Loucy (cell line): Measurements from ENCODE around the gene SMIM45.

ENCODE experiments used
- H2AFZ ChIP-seq: fragments of 200-600 bp; sonication (generic); 2 replicates; pipeline ENCODE4 v1.6.0; 2016; ENCODE audit warnings: antibody characterized with exemption, mild to moderate bottlenecking, low read length, moderate library complexity
- H3F3A ChIP-seq: fragments of 200-600 bp; 2 replicates; pipeline ENCODE4 v1.6.0; 2016; ENCODE audit warnings: antibody characterized with exemption, low read depth, mild to moderate bottlenecking
- H3K27me3 ChIP-seq: fragments of 200-600 bp; sonication (generic); 2 replicates; pipeline ENCODE4 v1.6.1; 2014; ENCODE audit warnings: low read length, mild to moderate bottlenecking; ENCODE audit not compliant: insufficient read depth, poor library complexity, severe bottlenecking
- H3K36me3 ChIP-seq: fragments of 200-600 bp; sonication (generic); 2 replicates; pipeline ENCODE4 v1.6.1; 2016; ENCODE audit warnings: low read length; ENCODE audit not compliant: insufficient read depth
- H3K4me1 ChIP-seq: fragments of 200-600 bp; sonication (generic); 2 replicates; pipeline ENCODE4 v1.5.1; 2014; ENCODE audit warnings: low read length, mild to moderate bottlenecking; ENCODE audit not compliant: insufficient read depth, poor library complexity, severe bottlenecking
- H3K4me2 ChIP-seq: fragments of 200-600 bp; sonication (generic); 2 replicates; pipeline ENCODE4 v1.6.0; 2014; ENCODE audit warnings: antibody characterized with exemption, low read length, low read depth, mild to moderate bottlenecking; ENCODE audit not compliant: poor library complexity, severe bottlenecking
- H3K4me3 ChIP-seq: fragments of 200-600 bp; sonication (generic); 2 replicates; pipeline ENCODE4 v1.5.1; 2014; ENCODE audit warnings: low read length, mild to moderate bottlenecking, mixed read lengths; ENCODE audit not compliant: poor library complexity, severe bottlenecking
- H3K79me2 ChIP-seq: fragments of 200-600 bp; sonication (generic); 2 replicates; pipeline ENCODE4 v1.6.1; 2014; ENCODE audit warnings: low read length; ENCODE audit not compliant: insufficient read depth
- H3K9ac ChIP-seq: fragments of 200-600 bp; sonication (generic); 2 replicates; pipeline ENCODE4 v1.6.0; 2014; ENCODE audit warnings: mild to moderate bottlenecking, low read depth, low read length, moderate library complexity; ENCODE audit not compliant: poor library complexity, severe bottlenecking
- H3K9me2 ChIP-seq: fragments of 200-600 bp; sonication (generic); replicated peaks from 2 replicates; pipeline ENCODE4 v1.6.1; 2016; ENCODE audit warnings: low read depth, low read length, mixed read lengths
- H3K9me3 ChIP-seq: fragments of 200-600 bp; sonication (generic); 2 replicates; pipeline ENCODE4 v1.6.1; 2014; ENCODE audit warnings: mild to moderate bottlenecking, antibody characterized with exemption, low read length, low read depth; ENCODE audit not compliant: insufficient read depth
- H4K20me1 ChIP-seq: fragments of 200-600 bp; sonication (generic); 2 replicates; pipeline ENCODE4 v1.6.0; 2014; ENCODE audit warnings: antibody characterized with exemption, low read length, mild to moderate bottlenecking; ENCODE audit not compliant: insufficient read depth, poor library complexity, severe bottlenecking
- EZH2phosphoT487 ChIP-seq: fragments of 200-600 bp; IDR thresholded peaks from 2 replicates; pipeline ENCODE4 v1.6.1; 2018; ENCODE audit warnings: antibody characterized with exemption, mild to moderate bottlenecking, moderate library complexity, borderline replicate concordance
- TF ChIP-seq, protein P1 (sequence below): fragments of 200-600 bp; sonication (generic); conservative IDR thresholded peaks from 2 replicates; pipeline ENCODE4 v1.5.1; 2014; ENCODE audit warnings: mild to moderate bottlenecking, antibody characterized with exemption, low read length

Gene SMIM45

DNA sequence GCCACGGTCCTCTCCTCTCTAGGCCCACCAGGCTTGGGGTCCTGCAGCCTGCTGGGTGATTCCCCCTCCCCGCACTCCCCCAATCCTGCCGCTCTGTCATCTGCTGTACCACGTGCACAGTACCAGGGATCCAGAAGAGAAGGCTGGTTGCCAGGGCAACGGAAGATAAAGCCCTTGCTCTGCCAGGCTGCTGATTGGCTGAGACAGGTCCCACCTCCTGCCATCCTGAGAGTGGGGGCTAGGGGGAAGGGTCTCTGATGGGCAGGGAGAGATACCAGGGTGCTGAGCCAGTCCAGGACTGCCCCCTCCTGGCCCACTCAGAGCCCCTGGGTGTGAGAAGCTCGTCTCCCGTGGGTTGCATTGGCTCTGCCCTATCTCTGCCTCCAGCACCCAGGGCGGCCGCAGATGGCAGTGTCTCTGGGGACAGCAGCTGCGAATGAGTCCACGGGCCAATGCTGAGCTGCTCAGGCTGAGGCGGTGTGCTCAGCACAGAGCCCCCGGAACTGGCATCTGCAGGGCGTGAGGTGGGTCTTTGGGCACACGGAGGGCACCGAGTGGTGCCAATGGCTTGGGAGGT is at the start of gene SMIM45:
SMIM45 (plus strand) TSS at position 253 of the 577 bp plus-strand sequence.
- Histone ChIP-seq H3K36me3 (no peaks in the 10 kb centered on the region), H3K9ac (no peak within 1 kb of the TSS), H3K9me3 (no peaks in the 10 kb centered on the region), H3K9me2 (no peaks in the 10 kb centered on the region), H3K79me2 (peaks cover 20% of the 10 kb centered on the region), H3F3A (no peaks in the 10 kb centered on the region), H3K27me3 (no peaks in the 10 kb centered on the region), H3K4me2 (no peak within 1 kb of the TSS), H3K4me3 (no peak within 1 kb of the TSS), H4K20me1 (no peaks in the 10 kb centered on the region), H2AFZ (no peak within 1 kb of the TSS), H3K4me1 (peaks cover 34% of the 10 kb centered on the region)
- TF ChIP-seq, protein P1, sequence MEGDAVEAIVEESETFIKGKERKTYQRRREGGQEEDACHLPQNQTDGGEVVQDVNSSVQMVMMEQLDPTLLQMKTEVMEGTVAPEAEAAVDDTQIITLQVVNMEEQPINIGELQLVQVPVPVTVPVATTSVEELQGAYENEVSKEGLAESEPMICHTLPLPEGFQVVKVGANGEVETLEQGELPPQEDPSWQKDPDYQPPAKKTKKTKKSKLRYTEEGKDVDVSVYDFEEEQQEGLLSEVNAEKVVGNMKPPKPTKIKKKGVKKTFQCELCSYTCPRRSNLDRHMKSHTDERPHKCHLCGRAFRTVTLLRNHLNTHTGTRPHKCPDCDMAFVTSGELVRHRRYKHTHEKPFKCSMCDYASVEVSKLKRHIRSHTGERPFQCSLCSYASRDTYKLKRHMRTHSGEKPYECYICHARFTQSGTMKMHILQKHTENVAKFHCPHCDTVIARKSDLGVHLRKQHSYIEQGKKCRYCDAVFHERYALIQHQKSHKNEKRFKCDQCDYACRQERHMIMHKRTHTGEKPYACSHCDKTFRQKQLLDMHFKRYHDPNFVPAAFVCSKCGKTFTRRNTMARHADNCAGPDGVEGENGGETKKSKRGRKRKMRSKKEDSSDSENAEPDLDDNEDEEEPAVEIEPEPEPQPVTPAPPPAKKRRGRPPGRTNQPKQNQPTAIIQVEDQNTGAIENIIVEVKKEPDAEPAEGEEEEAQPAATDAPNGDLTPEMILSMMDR = no peak
- no peak for TF ChIP-seq EZH2phosphoT487

DNA sequence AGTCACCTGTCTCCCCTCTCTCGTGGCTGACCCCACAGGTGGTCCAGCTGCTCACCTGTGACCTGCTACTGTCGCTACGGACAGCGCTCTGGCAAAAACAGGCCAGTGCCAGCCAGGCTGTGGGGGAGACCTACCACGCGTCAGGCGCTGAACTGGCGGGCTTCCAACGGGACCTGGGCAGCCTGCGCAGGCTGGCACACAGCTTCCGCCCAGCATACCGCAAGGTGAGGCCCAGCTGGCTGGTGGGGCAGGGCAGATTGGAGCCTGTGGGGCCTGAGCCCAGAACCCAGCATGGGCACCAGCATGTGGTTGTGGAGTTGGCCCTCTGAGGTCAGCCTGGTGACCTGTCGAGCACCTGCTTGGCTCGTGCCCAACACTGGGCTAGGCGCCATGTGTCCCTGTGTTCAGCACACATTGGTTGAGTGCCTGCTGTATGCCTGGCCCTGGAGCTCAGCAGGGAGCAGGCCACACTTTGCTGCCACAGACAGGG is 49.0 kb upstream of the SMIM45 start:
- no peaks in the 10 kb centered on the region for H3F3A ChIP-seq
- H3K9ac ChIP-seq = no peak overlapping the region
- no peaks in the 10 kb centered on the region for H3K9me2 ChIP-seq
- H3K4me1 ChIP-seq = peaks cover 5% of the 10 kb centered on the region
- H3K4me3 ChIP-seq = no peak overlapping the region
- TF ChIP-seq, protein P1 = no peak
- no peak for TF ChIP-seq EZH2phosphoT487
- H3K4me2 ChIP-seq = no peak overlapping the region
- peaks cover 87% of the 10 kb centered on the region for H3K36me3 ChIP-seq
- H3K27me3 ChIP-seq = no peaks in the 10 kb centered on the region
- no peak overlapping the region for H2AFZ ChIP-seq
- no peaks in the 10 kb centered on the region for H3K9me3 ChIP-seq
- no peaks in the 10 kb centered on the region for H4K20me1 ChIP-seq
- H3K79me2 ChIP-seq = no peaks in the 10 kb centered on the region

DNA sequence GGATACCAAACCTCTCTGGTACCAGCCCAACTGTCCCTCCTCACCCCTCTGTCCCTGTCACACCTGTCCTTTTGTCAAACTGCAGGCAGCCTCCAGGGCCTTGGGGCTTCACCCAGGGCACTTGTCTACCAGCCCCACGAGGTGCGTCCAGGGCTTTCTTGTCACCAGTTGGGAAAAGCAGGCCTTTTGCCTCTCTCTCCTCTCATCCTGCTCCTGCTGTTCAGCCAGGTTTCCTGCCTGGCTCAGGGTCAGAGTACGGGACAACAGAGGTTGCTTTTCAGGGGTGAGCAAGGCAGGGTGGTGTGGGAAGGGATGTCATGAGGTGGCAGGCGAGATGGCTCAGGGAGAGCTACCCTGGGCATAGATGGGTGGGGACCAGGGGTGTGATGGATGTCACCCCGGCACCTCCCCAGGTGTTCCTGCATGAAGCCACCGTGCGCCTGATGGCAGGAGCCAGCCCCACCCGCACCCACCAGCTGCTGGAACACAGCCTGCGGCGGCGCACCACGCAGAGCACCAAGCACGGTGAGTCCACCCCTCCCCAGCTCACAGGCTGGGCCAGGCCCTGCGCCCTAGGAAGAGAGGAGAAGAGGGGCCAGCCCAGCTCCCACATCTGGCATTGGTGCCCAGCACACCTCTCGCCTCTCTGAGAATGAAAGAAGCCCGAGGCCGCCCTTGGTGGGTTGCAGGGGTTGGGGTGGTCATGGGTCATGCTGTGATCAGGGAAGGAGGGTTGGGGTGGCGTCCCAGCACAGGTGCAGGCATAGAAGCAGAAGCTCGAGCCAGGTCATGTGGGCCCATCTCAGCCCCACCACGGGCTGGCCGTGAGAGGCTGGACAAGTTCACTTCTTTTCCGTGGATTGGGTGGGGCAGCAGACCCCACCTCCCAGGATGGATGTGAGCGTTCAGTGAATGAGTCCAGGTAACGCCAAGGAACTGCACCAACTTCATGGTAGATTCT is 47.2 kb upstream of the SMIM45 start:
- TF ChIP-seq, protein P1 = no peak

More for the DNA sequence above, 47.2 kb upstream of the SMIM45 start:
- Histone ChIP-seq H3K4me2 (no peak overlapping the region), H3K9me3 (no peaks in the 10 kb centered on the region), H4K20me1 (no peaks in the 10 kb centered on the region), H3K36me3 (peaks cover 71% of the 10 kb centered on the region), H2AFZ (no peak overlapping the region), H3K79me2 (no peaks in the 10 kb centered on the region), H3K9me2 (no peaks in the 10 kb centered on the region), H3K27me3 (no peaks in the 10 kb centered on the region), H3K9ac (no peak overlapping the region), H3K4me1 (peaks cover 19% of the 10 kb centered on the region), H3F3A (no peaks in the 10 kb centered on the region), H3K4me3 (no peak overlapping the region)
